GM12878 (cell line): Measurements from ENCODE around the gene TASOR. TPM values are rescaled to one million over a fixed set of nuclear protein-coding genes. Genes with fewer than 3 reads are reported as not detected.

Experiments
- ATAC-seq: fragments of 200-7000 bp; cut with Tn5 transposase; 3 replicates; pipeline ENCODE4 v1.9.1; 2020; ENCODE audit warnings: mild to moderate bottlenecking, moderate library complexity
- BruUV-seq: library from RNA; stranded (reverse); fragments of 400-500 nt; replicated peaks from 2 replicates; lab custom pipeline; 2021; lab: Mats Ljungman, UMichigan
- CTCF ChIA-PET: fragments of 300-600 bp; sonication (Branson Sonifier 250); formaldehyde crosslinking; extraction: SDS; loops from one replicate; lab custom pipeline; 2021; ENCODE audit warnings: inconsistent platforms; lab: Yijun Ruan, JAX
- POLR2A ChIA-PET: fragments of 350-600 bp; formaldehyde crosslinking; extraction: SDS; loops from one replicate; lab custom pipeline; 2021; ENCODE audit warnings: inconsistent platforms; lab: Charles Lee
- RAD21 ChIA-PET: fragments of 300-600 bp; sonication (Branson Sonifier 250); formaldehyde crosslinking; loops from one replicate; lab custom pipeline; 2023; ENCODE audit warnings: antibody characterized with exemption; ENCODE audit not compliant: unreplicated experiment; lab: Charles Lee
- SMC1A ChIA-PET: fragments of 300-600 bp; sonication (Branson Sonifier 250); formaldehyde crosslinking; loops from one replicate; lab custom pipeline; 2023; ENCODE audit not compliant: unreplicated experiment, uncharacterized antibody; lab: Charles Lee
- DNase-seq: peaks from one replicate; pipeline ENCODE4 v3.0.0-alpha.2; 2011; ENCODE audit warnings: low read depth, low spot score
- FAIRE-seq: peaks from 3 replicates; lab custom pipeline; 2011; peaks lifted over from hg19 to GRCh38; lab: Jason Lieb, UNC
- H2AFZ ChIP-seq: 2 replicates; pipeline ENCODE4 v1.6.0; 2011; ENCODE audit warnings: low read depth, low read length, control low read depth; ENCODE audit not compliant: control insufficient read depth
- H3K27ac ChIP-seq: 2 replicates; pipeline ENCODE4 v1.5.1; 2011; ENCODE audit warnings: control low read depth; ENCODE audit not compliant: control insufficient read depth, insufficient read depth
- H3K27me3 ChIP-seq, 2 experiments: replicated peaks in 1 of 2; 2 replicates each; pipeline versions ENCODE4 v1.6.0 to v1.6.1; 2011; ENCODE audit warnings: low read length in 1 of 2; ENCODE audit not compliant: control insufficient read depth in 2 of 2, insufficient read depth in 2 of 2
- H3K36me3 ChIP-seq, 2 experiments: 2 replicates each; pipeline ENCODE4 v1.5.1; 2011; ENCODE audit warnings: low read length in 1 of 2; ENCODE audit not compliant: control insufficient read depth in 2 of 2, insufficient read depth in 2 of 2
- H3K4me1 ChIP-seq: 2 replicates; pipeline ENCODE4 v1.6.1; 2011; ENCODE audit warnings: mild to moderate bottlenecking, low read length, moderate library complexity, mixed read lengths; ENCODE audit not compliant: control insufficient read depth, insufficient read depth
- H3K4me2 ChIP-seq: 2 replicates; pipeline ENCODE4 v1.6.0; 2011; ENCODE audit warnings: control low read depth; ENCODE audit not compliant: control insufficient read depth, insufficient read depth
- H3K4me3 ChIP-seq: fragments of 200-600 bp; sonication (generic); 2 replicates; pipeline ENCODE4 v1.5.1; 2016
- H3K79me2 ChIP-seq: 2 replicates; pipeline ENCODE4 v1.6.0; 2011; ENCODE audit warnings: low read length; ENCODE audit not compliant: control insufficient read depth, insufficient read depth
- H3K9ac ChIP-seq: 2 replicates; pipeline ENCODE4 v1.8.0; 2011; ENCODE audit warnings: low read length, control low read depth, mixed read lengths; ENCODE audit not compliant: control insufficient read depth, insufficient read depth
- H3K9me3 ChIP-seq: replicated peaks from 3 replicates; pipeline ENCODE4 v1.5.1; 2011; ENCODE audit warnings: mild to moderate bottlenecking, low read length; ENCODE audit not compliant: control insufficient read depth, insufficient read depth
- H4K20me1 ChIP-seq: 2 replicates; pipeline ENCODE4 v1.6.0; 2011; ENCODE audit not compliant: control insufficient read depth, insufficient read depth
- BACH1 ChIP-seq: fragments of 450-650 bp; IDR thresholded peaks from 2 replicates; pipeline ENCODE4 v1.6.1; 2017; ENCODE audit warnings: mild to moderate bottlenecking, borderline replicate concordance
- CREB1 ChIP-seq: IDR thresholded peaks from 2 replicates; pipeline ENCODE4 v1.6.1; 2012; ENCODE audit warnings: low read depth, mild to moderate bottlenecking, inconsistent platforms
- GATAD2B ChIP-seq: fragments of 450-650 bp; conservative IDR thresholded peaks from 2 replicates; pipeline ENCODE4 v1.6.1; 2017; ENCODE audit warnings: low read depth, mild to moderate bottlenecking, moderate library complexity
- KDM1A ChIP-seq: fragments of 200-600 bp; sonication (generic); IDR thresholded peaks from 2 replicates; pipeline ENCODE4 v1.6.1; 2016; ENCODE audit warnings: borderline replicate concordance
- POU2F2 ChIP-seq: IDR thresholded peaks from 3 replicates; pipeline ENCODE4 v1.6.1; 2011; ENCODE audit warnings: low read depth, mild to moderate bottlenecking, low read length, borderline replicate concordance
- RELA ChIP-seq: fragments of 450-650 bp; IDR thresholded peaks from 2 replicates; pipeline ENCODE4 v1.8.0; 2014; ENCODE audit warnings: borderline replicate concordance; ENCODE audit not compliant: partially characterized antibody
- ZNF384 ChIP-seq: IDR thresholded peaks from 2 replicates; pipeline ENCODE4 v1.6.1; 2012; ENCODE audit warnings: low read depth, mild to moderate bottlenecking, low read length, improper control_type of control experiment, borderline replicate concordance
- WGBS: methylation state at CpG from one replicate; pipeline ENCODE4 v1.1.6; 2016; ENCODE audit warnings: low lambda C conversion rate; ENCODE audit not compliant: insufficient replicate concordance, insufficient coverage; ENCODE audit errors: missing lambda C conversion rate; 5-methylcytosine and 5-hydroxymethylcytosine counted together
- in situ Hi-C: fragments of 300-500 bp; cut with MboI; formaldehyde crosslinking; loops from 9 replicates; pipeline ENCODE4 v1.14.3; 2018; ENCODE audit warnings: mixed read lengths
- intact Hi-C: fragments of 100-400 bp; cut with micrococcal nuclease; formaldehyde crosslinking; loops from one replicate; pipeline ENCODE4 v1.14.2; 2022; ENCODE audit not compliant: unreplicated experiment
- polyA plus RNA-seq, 11 experiments: library from polyadenylated mRNA; depleted of rRNA in 4 of 11; unstranded in 6 of 11; stranded (reverse) in 5 of 11; fragments of >200 nt; fragmentation: Nextera tagmentation in 4 of 11; fragmentation: Illumina TruSeq in 1 of 11; extraction: Ambion mirVana in 4 of 11; extraction: Trizol in 1 of 11; gene quantifications; 1 replicate in 1 of 11; 2 replicates in 10 of 11; pipeline versions ENCODE4 v1.2.1 to v1.2.3, GENCODE V29; 2011 to 2016; ENCODE audit warnings: inconsistent platforms in 2 of 11, missing spikeins in 2 of 11, low read depth in 1 of 11
- total RNA-seq, 4 experiments: library from RNA; depleted of rRNA in 3 of 4; stranded (reverse); fragments of >200 nt in 3 of 4; fragmentation: Illumina TruSeq in 1 of 4; extraction: Trizol in 1 of 4; gene quantifications; 2 replicates each; pipeline versions ENCODE4 v1.2.1 to v1.2.3, GENCODE V29; 2013 to 2021

TASOR gene
- total and polyA plus RNA-seq, 10 of the 15 experiments (the other 5 are each of a cell fraction or from before 2014, with no cell fraction given): 29.6 to 95.1 (median 52.6) TPM

GRCh38 chr3:56667973-56668579 lies 15.0 kb downstream of the TASOR start:
- no peak for TF ChIP-seq GATAD2B
- RAD21 ChIA-PET: interaction anchor here (0.9 to 1.2 kb wide), 2 partner anchors 12 to 132 kb away, joined by 3 read pairs; no protein-coding TSS in a partner anchor
- ATAC-seq: no peak
- no TSS peak for BruUV-seq
- FAIRE-seq: peak; percentile 57
- 96% methylated on average over 3 of the region's 3 CpGs for WGBS
- no peak overlapping the region for H3K4me2 ChIP-seq
- peaks cover 0 to 43% of the 10 kb centered on the region in 2 experiments; a peak in 3 of 4 replicates for H3K36me3 ChIP-seq
- no peak overlapping the region for H2AFZ ChIP-seq
- no peaks in the 10 kb centered on the region for H3K4me1 ChIP-seq
- H3K79me2 ChIP-seq: no peaks in the 10 kb centered on the region
- H3K9ac ChIP-seq: no peak overlapping the region
- intact Hi-C loops (no loop called here), in situ Hi-C loops (no loop called here)
- POLR2A ChIA-PET: no interaction called here
- no peaks in the 10 kb centered on the region for H3K27me3 ChIP-seq
- no peak overlapping the region for H3K27ac ChIP-seq
- H4K20me1 ChIP-seq: no peaks in the 10 kb centered on the region
- no peak overlapping the region for H3K4me3 ChIP-seq
- SMC1A ChIA-PET: interaction anchor here (0.7 to 0.9 kb wide), 2 partner anchors 9 to 130 kb away, joined by 3 read pairs; no protein-coding TSS in a partner anchor
- no peaks in the 10 kb centered on the region for H3K9me3 ChIP-seq
- CTCF ChIA-PET: interaction anchor here (0.7 kb wide), 1 partner anchor 326 kb away, joined by 3 read pairs; no protein-coding TSS in a partner anchor
- DNase-seq: no peak

GRCh38 chr3:56664823-56665222 lies 18.2 kb downstream of the TASOR start:
- Histone ChIP-seq H3K4me3 (no peak overlapping the region), H3K36me3 (peaks cover 0 to 39% of the 10 kb centered on the region in 2 experiments; a peak in 3 of 4 replicates), H3K9me3 (no peaks in the 10 kb centered on the region), H4K20me1 (no peaks in the 10 kb centered on the region), H2AFZ (no peak overlapping the region), H3K27ac (no peak overlapping the region), H3K27me3 (no peaks in the 10 kb centered on the region), H3K4me2 (no peak overlapping the region), H3K9ac (no peak overlapping the region), H3K79me2 (no peaks in the 10 kb centered on the region), H3K4me1 (no peaks in the 10 kb centered on the region)
- CTCF ChIA-PET: interaction anchor here (1.3 to 1.6 kb wide), 2 partner anchors 37 to 324 kb away, joined by 3 to 5 read pairs; no protein-coding TSS in a partner anchor
- RAD21 ChIA-PET: no interaction called here
- intact Hi-C loops (no loop called here), in situ Hi-C loops (no loop called here)
- POLR2A ChIA-PET: interaction anchor here (0.6 kb wide), 1 partner anchor 8 kb away, joined by 3 read pairs; no protein-coding TSS in a partner anchor
- ATAC-seq (no peak), DNase-seq (no peak), FAIRE-seq (no peak)
- 96% methylated on average over 2 of the region's 2 CpGs for WGBS
- no peak for TF ChIP-seq ZNF384
- no peak for TF ChIP-seq POU2F2
- TF ChIP-seq BACH1: no peak
- TF ChIP-seq CREB1: no peak
- TF ChIP-seq RELA: no peak
- no peak for TF ChIP-seq KDM1A
- BruUV-seq: no TSS peak
- SMC1A ChIA-PET: interaction anchor here (1.2 kb wide), 1 partner anchor 9 kb away, joined by 5 read pairs; no protein-coding TSS in a partner anchor
